GM18499 (cell line): ENCODE results near the gene STRN3.
A peak's percentile ranks its signal among the peaks of the same experiment; 100 is the strongest.
"Not testable (repeated sequence)": the region's sequence is repeated elsewhere in the genome, so short reads cannot be mapped to it uniquely, and the experiment has no call there.

Experiments used
- ATAC-seq: cut with Tn5 transposase; IDR thresholded peaks from one replicate; pipeline ENCODE4 v1.9.1; 2021; ENCODE audit warnings: moderate number of reproducible peaks; ENCODE audit not compliant: insufficient read depth, unreplicated experiment

STRN3 gene

GRCh38 chr14:31006703-31007102 lies 19.5 kb downstream of the STRN3 start:
- no peak for ATAC-seq

GRCh38 chr14:31004007-31004406 lies 22.2 kb downstream of the STRN3 start:
- not testable (repeated sequence) for ATAC-seq

GRCh38 chr14:31003284-31003683 lies 22.9 kb downstream of the STRN3 start:
- ATAC-seq = no peak

- no peak for ATAC-seq
Observed at GRCh38 chr14:31001339-31001658, 24.9 kb downstream of the STRN3 start.

- no peak for ATAC-seq
Observed at GRCh38 chr14:31000629-31001338, 25.4 kb downstream of the STRN3 start.

GRCh38 chr14:30999038-30999773 lies 27.0 kb downstream of the STRN3 start:
- ATAC-seq = no peak

GRCh38 chr14:30998100-30998706 lies 28.0 kb downstream of the STRN3 start:
- ATAC-seq = no peak

GRCh38 chr14:30996892-30997659 lies 29.1 kb downstream of the STRN3 start:
- no peak for ATAC-seq

GRCh38 chr14:30995689-30996088 lies 30.5 kb downstream of the STRN3 start:
- no peak for ATAC-seq

GRCh38 chr14:30994681-30995620 lies 31.2 kb downstream of the STRN3 start:
- ATAC-seq = peak; percentile 64

- no peak for ATAC-seq
Observed at GRCh38 chr14:30993071-30993470, 33.1 kb downstream of the STRN3 start.

GRCh38 chr14:30991408-30991807 lies 34.8 kb downstream of the STRN3 start:
- ATAC-seq = no peak

GRCh38 chr14:30990770-30991169 lies 35.4 kb downstream of the STRN3 start:
- no peak for ATAC-seq

GRCh38 chr14:30988509-30988908 lies 37.7 kb downstream of the STRN3 start:
- no peak for ATAC-seq

GRCh38 chr14:30985796-30986195 lies 40.4 kb downstream of the STRN3 start:
- ATAC-seq = no peak

- ATAC-seq = no peak
Observed at GRCh38 chr14:30983858-30984257, 42.3 kb downstream of the STRN3 start.

GRCh38 chr14:30982533-30982932 lies 43.6 kb downstream of the STRN3 start:
- no peak for ATAC-seq

GRCh38 chr14:30980980-30981379 lies 45.2 kb downstream of the STRN3 start:
- no peak for ATAC-seq

- ATAC-seq = not testable (repeated sequence)
Observed at GRCh38 chr14:30980106-30980704, 46.0 kb downstream of the STRN3 start.
